Uterus (tissue), 4 donors: ENCODE measurements around the gene OR51B4. TPM values are rescaled to one million over a fixed set of nuclear protein-coding genes. Genes with fewer than 3 reads are reported as not detected.

Experiments used
- DNase-seq, 2 donors: peaks; one replicate each; pipeline ENCODE4 v3.0.0-alpha.2; 2019 to 2020
- H3K27ac ChIP-seq, 2 donors: fragments of 200-600 bp; sonication (generic); 1 replicate in 1 of 2; 2 replicates in 1 of 2; pipeline ENCODE4 v1.5.1; 2016 to 2018
- H3K27me3 ChIP-seq, 2 donors: fragments of 200-600 bp; sonication (generic); one replicate each; pipeline ENCODE4 v1.5.1; 2018 to 2019; ENCODE audit warnings: control low read depth in 1 of 2
- H3K36me3 ChIP-seq, 2 donors: fragments of 200-600 bp; sonication (generic); one replicate each; pipeline ENCODE4 v1.5.1; 2019; ENCODE audit warnings: control low read depth in 1 of 2
- H3K4me1 ChIP-seq, 2 donors: fragments of 200-600 bp; sonication (generic); one replicate each; pipeline ENCODE4 v1.5.1; 2018 to 2019; ENCODE audit warnings: control low read depth in 1 of 2
- H3K4me3 ChIP-seq, 2 donors: fragments of 200-600 bp; sonication (generic); 1 replicate in 1 of 2; 2 replicates in 1 of 2; pipeline ENCODE4 v1.5.1; 2018 to 2019; ENCODE audit warnings: mild to moderate bottlenecking in 1 of 2
- H3K9me3 ChIP-seq, 2 donors: fragments of 200-600 bp; sonication (generic); one replicate each; pipeline ENCODE4 v1.5.1; 2019; ENCODE audit warnings: control low read depth in 1 of 2
- CTCF ChIP-seq, 4 experiments: fragments of 200-600 bp in 2 of 4; fragments of 450-650 bp in 2 of 4; sonication (generic) in 2 of 4; IDR thresholded peaks; one replicate each; pipeline ENCODE4 v1.5.1; 2016 to 2019; ENCODE audit warnings: antibody characterized with exemption in 4 of 4, mild to moderate bottlenecking in 2 of 4, moderate library complexity in 1 of 4
- POLR2A ChIP-seq, 2 donors: fragments of 450-650 bp; IDR thresholded peaks; one replicate each; pipeline ENCODE4 v1.6.1; 2016; ENCODE audit warnings: antibody characterized with exemption in 2 of 2, mild to moderate bottlenecking in 1 of 2, moderate library complexity in 1 of 2
- intact Hi-C: fragments of 100-400 bp; cut with DNase I; formaldehyde crosslinking; loops from one replicate; pipeline ENCODE4 v1.15.1; 2023; ENCODE audit warnings: low total_unique reads
- total RNA-seq, 4 donors: library from RNA; depleted of rRNA in 3 of 4; stranded (reverse); fragments of >200 nt in 3 of 4; gene quantifications; one replicate each; pipeline versions ENCODE4 v1.1.0 to v1.2.4, GENCODE V29; 2014 to 2023
- donor health status: DM: yes; HTN: yes; CAD: no.

The OR51B4 gene
- total RNA-seq, 4 donors from 2014 or later: 0.35 TPM; not detected in 3

- H3K27ac ChIP-seq: no peak overlapping the region
- DNase-seq: no peak
- no peaks in the 10 kb centered on the region for H3K27me3 ChIP-seq
- no peaks in the 10 kb centered on the region for H3K9me3 ChIP-seq
- H3K4me1 ChIP-seq: no peaks in the 10 kb centered on the region
- H3K4me3 ChIP-seq: no peak overlapping the region
- TF ChIP-seq POLR2A (IDR thresholded peaks at IDR 0.05) (no peak), CTCF (IDR thresholded peaks at IDR 0.05) (no peak)
- no peaks in the 10 kb centered on the region for H3K36me3 ChIP-seq
- intact Hi-C loops: no loop called here
Observed at GRCh38 chr11:5277807-5278382, 23.9 kb downstream of the OR51B4 start.

GRCh38 chr11:5276697-5277096, 25.0 kb downstream of the OR51B4 start:
- intact Hi-C loops: no loop called here
- no peaks in the 10 kb centered on the region for H3K27me3 ChIP-seq
- no peak for DNase-seq
- H3K36me3 ChIP-seq: no peaks in the 10 kb centered on the region
- H3K4me3 ChIP-seq: no peak overlapping the region
- TF ChIP-seq CTCF (IDR thresholded peaks at IDR 0.05) (no peak), POLR2A (IDR thresholded peaks at IDR 0.05) (no peak)
- H3K9me3 ChIP-seq: no peaks in the 10 kb centered on the region
- no peak overlapping the region for H3K27ac ChIP-seq
- H3K4me1 ChIP-seq: no peaks in the 10 kb centered on the region

- no peaks in the 10 kb centered on the region for H3K4me1 ChIP-seq
- no peaks in the 10 kb centered on the region for H3K27me3 ChIP-seq
- no peaks in the 10 kb centered on the region for H3K9me3 ChIP-seq
- no peak overlapping the region for H3K4me3 ChIP-seq
- no peak for TF ChIP-seq POLR2A (IDR thresholded peaks at IDR 0.05)
- TF ChIP-seq CTCF (IDR thresholded peaks at IDR 0.05): no peak
- H3K27ac ChIP-seq: no peak overlapping the region
- intact Hi-C loops: no loop called here
- no peak for DNase-seq
- no peaks in the 10 kb centered on the region for H3K36me3 ChIP-seq
Observed at GRCh38 chr11:5275369-5276110, 26.2 kb downstream of the OR51B4 start.

- Histone ChIP-seq H3K9me3 (no peaks in the 10 kb centered on the region), H3K27me3 (no peaks in the 10 kb centered on the region), H3K27ac (no peak overlapping the region), H3K4me1 (no peaks in the 10 kb centered on the region), H3K4me3 (no peak overlapping the region), H3K36me3 (no peaks in the 10 kb centered on the region)
- TF ChIP-seq POLR2A (IDR thresholded peaks at IDR 0.05): no peak
- no peak for TF ChIP-seq CTCF (IDR thresholded peaks at IDR 0.05)
- DNase-seq: no peak
- intact Hi-C loops: no loop called here
Observed at GRCh38 chr11:5274395-5274794, 27.4 kb downstream of the OR51B4 start.

- no peaks in the 10 kb centered on the region for H3K4me1 ChIP-seq
- no peaks in the 10 kb centered on the region for H3K9me3 ChIP-seq
- no peak for TF ChIP-seq POLR2A (IDR thresholded peaks at IDR 0.05)
- no peak for TF ChIP-seq CTCF (IDR thresholded peaks at IDR 0.05)
- H3K36me3 ChIP-seq: no peaks in the 10 kb centered on the region
- H3K4me3 ChIP-seq: no peak overlapping the region
- DNase-seq: no peak
- no peaks in the 10 kb centered on the region for H3K27me3 ChIP-seq
- intact Hi-C loops: no loop called here
- H3K27ac ChIP-seq: no peak overlapping the region
Observed at GRCh38 chr11:5272395-5273017, 29.2 kb downstream of the OR51B4 start.
